Thymus (tissue), 11 donors: ENCODE measurements around the gene SEPHS1. TPM values are rescaled to one million over a fixed set of nuclear protein-coding genes. Genes with fewer than 3 reads are reported as not detected.

Experiments
- DNase-seq, 9 donors: peaks; one replicate each; pipeline ENCODE4 v3.0.0-alpha.2; 2013; ENCODE audit warnings: low spot score in 9 of 9, low read depth in 6 of 9, missing footprints in 1 of 9
- H3K27ac ChIP-seq, 2 donors: one replicate each; pipeline ENCODE4 v1.5.1; 2013; ENCODE audit warnings: control low read depth in 1 of 2, low read depth in 1 of 2, low read length in 1 of 2, mild to moderate bottlenecking in 1 of 2, moderate library complexity in 1 of 2
- H3K27me3 ChIP-seq, 2 donors: one replicate each; pipeline ENCODE4 v1.5.1; 2013; ENCODE audit warnings: low read length in 1 of 2; ENCODE audit not compliant: control insufficient read depth in 2 of 2, insufficient read depth in 1 of 2
- H3K36me3 ChIP-seq, 2 donors: one replicate each; pipeline ENCODE4 v1.5.1; 2013; ENCODE audit warnings: low read length in 1 of 2, mild to moderate bottlenecking in 1 of 2, moderate library complexity in 1 of 2; ENCODE audit not compliant: control insufficient read depth in 2 of 2, insufficient read depth in 2 of 2
- H3K4me1 ChIP-seq, 2 donors: one replicate each; pipeline ENCODE4 v1.5.1; 2013; ENCODE audit warnings: low read length in 2 of 2; ENCODE audit not compliant: control insufficient read depth in 2 of 2, insufficient read depth in 2 of 2
- H3K4me3 ChIP-seq, 2 donors: one replicate each; pipeline ENCODE4 v1.5.1; 2013; ENCODE audit warnings: low read length in 2 of 2, control low read depth in 1 of 2, mild to moderate bottlenecking in 1 of 2
- H3K9me3 ChIP-seq, 2 donors: one replicate each; pipeline ENCODE4 v1.5.1; 2013; ENCODE audit warnings: low read length in 1 of 2, mild to moderate bottlenecking in 1 of 2; ENCODE audit not compliant: control insufficient read depth in 2 of 2, insufficient read depth in 1 of 2
- WGBS: extraction: QIAGEN DNeasy Blood & Tissue Kit; methylation state at CpG from one replicate; pipeline ENCODE4 v1.1.7; 2013; 5-methylcytosine and 5-hydroxymethylcytosine counted together
- polyA plus RNA-seq: library from polyadenylated mRNA; stranded (reverse); fragments of 200-250 nt; gene quantifications from one replicate; pipeline ENCODE4 v1.2.3, GENCODE V29; 2013
- total RNA-seq: library from RNA; stranded (reverse); fragments of 120-200 nt; gene quantifications from one replicate; pipeline ENCODE4 v1.2.4, GENCODE V29; 2013
- donor health status: healthy.

The SEPHS1 gene
- total and polyA plus RNA-seq, 2 donors = 33.2 to 51.1 TPM

DNA sequence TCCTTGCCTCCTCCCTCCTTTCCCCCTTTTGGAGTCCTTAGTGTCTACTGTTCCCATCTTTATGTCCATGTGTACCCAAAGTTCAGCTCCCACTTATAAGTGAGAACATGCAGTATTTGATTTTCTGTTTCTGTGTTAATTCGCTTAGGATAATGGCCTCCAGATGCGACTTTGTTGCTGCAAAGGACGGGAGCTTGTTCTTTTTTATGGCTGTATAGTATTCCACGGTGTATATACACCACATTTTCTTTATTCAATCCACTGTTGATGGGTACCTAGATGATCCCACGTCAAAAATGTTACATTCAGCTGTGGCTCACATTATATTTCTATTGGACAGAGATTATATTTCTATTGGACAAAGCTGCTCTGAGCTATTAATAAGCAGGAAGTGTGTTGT lies 24.4 kb upstream of the SEPHS1 start:
- H3K27me3 ChIP-seq = no peaks in the 10 kb centered on the region
- no peak overlapping the region for H3K4me3 ChIP-seq
- no peaks in the 10 kb centered on the region for H3K4me1 ChIP-seq
- 86% methylated on average over 5 of the region's 5 CpGs for WGBS
- DNase-seq = no peak
- H3K36me3 ChIP-seq = no peaks in the 10 kb centered on the region
- no peaks in the 10 kb centered on the region for H3K9me3 ChIP-seq
- no peak overlapping the region for H3K27ac ChIP-seq

DNA sequence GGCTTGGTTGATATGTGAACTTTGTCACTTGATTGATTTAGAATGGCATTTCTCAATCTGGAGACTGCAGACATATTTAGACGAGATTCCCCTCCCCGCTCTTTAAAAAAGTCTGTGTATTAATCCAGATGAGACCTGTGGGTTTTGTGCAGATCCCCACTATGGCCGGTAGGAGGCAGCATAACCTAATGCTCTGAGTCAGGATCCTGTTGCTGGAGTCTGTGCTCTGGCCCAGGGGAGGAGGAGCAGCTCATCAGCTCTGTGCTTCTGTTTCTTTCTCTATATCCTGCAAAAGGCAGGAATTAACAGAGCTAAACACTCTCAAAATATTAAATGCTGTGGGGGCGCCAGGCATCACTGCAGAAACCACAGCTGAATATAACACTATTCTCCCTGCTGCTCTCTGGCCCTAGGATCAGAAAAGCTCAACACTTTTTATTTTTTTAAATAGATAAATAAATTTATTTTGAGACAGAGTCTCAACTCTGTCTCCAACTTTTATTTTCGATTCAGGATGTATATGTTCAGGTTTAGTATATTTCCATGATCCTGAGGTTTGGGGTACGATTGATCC lies 23.9 kb upstream of the SEPHS1 start:
- Histone ChIP-seq H3K27ac (no peak overlapping the region), H3K4me3 (no peak overlapping the region), H3K27me3 (no peaks in the 10 kb centered on the region), H3K9me3 (no peaks in the 10 kb centered on the region), H3K4me1 (no peaks in the 10 kb centered on the region), H3K36me3 (no peaks in the 10 kb centered on the region)
- 32% methylated on average over 6 of the region's 6 CpGs for WGBS
- DNase-seq = peak in 6 of 9 donors; percentile 52 to 89 (median 71)

DNA sequence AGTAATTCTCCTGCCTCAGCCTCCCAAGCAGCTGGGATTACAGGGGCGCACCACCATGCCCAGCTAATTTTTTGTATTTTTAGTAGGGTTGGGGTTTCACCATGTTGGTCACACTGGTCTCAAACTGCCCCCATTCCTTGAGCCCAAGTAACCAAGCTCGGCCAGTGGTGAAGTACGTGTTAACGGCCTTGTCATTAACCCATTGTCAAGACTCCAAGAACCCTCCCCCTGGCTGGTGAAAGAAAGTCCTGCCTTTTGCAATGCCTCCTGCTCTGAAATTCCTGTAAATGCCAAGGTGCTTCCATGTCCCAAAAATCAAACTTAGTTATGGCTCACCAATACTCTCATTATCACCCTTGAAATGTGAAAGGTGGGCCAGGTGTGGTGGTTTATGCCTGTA lies 18.8 kb upstream of the SEPHS1 start:
- no peak for DNase-seq
- Histone ChIP-seq H3K4me3 (no peak overlapping the region), H3K4me1 (no peaks in the 10 kb centered on the region), H3K9me3 (no peaks in the 10 kb centered on the region), H3K27ac (no peak overlapping the region), H3K36me3 (no peaks in the 10 kb centered on the region), H3K27me3 (no peaks in the 10 kb centered on the region)
- 90% methylated on average over 4 of the region's 4 CpGs for WGBS

DNA sequence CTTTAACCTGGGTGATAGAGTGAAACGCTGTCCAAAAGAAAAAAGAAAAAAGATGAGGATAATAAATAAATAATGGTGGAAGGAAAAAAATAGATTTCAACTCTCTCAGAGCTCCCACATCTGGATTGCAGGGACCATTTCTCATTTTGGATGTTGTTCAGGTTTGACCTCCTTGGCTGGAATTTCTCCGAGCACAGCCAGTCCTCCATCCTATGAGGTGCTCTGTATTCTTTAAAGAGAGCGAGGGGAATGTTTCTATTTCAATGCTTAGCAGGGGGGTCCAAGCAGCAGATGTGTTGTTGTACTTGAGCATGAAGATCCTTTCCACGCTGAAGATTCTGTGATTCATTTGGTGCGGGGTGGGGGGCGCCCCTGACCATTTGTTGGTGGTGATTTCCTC lies 17.7 kb upstream of the SEPHS1 start:
- WGBS = 96% methylated on average over 6 of the region's 6 CpGs
- Histone ChIP-seq H3K9me3 (no peaks in the 10 kb centered on the region), H3K36me3 (no peaks in the 10 kb centered on the region), H3K4me1 (no peaks in the 10 kb centered on the region), H3K27me3 (no peaks in the 10 kb centered on the region), H3K4me3 (no peak overlapping the region), H3K27ac (no peak overlapping the region)
- DNase-seq = no peak

DNA sequence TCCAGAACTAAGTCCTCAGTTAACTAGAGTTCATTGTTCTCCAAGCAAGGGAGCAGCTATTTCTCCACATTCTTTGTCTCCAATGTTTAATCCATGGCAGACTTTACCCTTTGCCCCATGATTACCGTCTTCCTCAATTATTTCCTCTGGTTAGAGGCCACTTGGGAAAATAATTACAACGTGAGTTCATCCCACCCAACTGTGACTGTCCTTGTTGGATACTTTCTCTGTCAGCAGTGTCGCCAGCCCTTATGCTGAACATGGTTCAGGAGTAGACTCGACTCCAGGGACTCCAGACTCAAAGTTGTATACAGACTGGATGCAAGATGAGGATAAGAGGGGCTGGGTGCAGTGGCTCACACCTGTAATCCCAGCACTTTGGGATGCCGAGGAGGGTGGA lies 17.1 kb upstream of the SEPHS1 start:
- H3K4me1 ChIP-seq = no peaks in the 10 kb centered on the region
- WGBS = 89% methylated on average over 5 of the region's 5 CpGs
- H3K27ac ChIP-seq = no peak overlapping the region
- H3K9me3 ChIP-seq = no peaks in the 10 kb centered on the region
- no peaks in the 10 kb centered on the region for H3K36me3 ChIP-seq
- DNase-seq = no peak
- no peaks in the 10 kb centered on the region for H3K27me3 ChIP-seq
- H3K4me3 ChIP-seq = no peak overlapping the region

DNA sequence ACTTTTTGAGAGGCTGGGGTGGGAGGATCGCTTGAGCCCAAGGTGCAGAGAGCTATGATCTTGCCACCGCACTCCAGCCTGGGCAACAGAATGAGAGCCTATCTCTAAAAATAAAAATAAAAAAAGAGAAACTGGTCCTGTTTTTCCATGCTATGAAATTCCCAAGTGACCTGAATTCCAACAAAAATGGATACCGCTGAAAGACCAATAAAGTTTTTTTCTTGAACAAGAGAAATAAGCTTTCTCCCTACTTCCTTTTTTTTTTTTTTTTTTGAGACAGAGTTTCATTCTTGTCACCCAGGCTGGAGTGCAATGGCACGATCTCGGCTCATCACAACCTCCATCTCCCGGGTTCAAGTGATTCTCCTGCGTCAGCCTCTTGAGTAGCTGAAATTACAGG lies 12.5 kb upstream of the SEPHS1 start:
- DNase-seq = no peak
- H3K27me3 ChIP-seq = no peaks in the 10 kb centered on the region
- WGBS = 76% methylated on average over 7 of the region's 7 CpGs
- no peak overlapping the region for H3K4me3 ChIP-seq
- no peaks in the 10 kb centered on the region for H3K36me3 ChIP-seq
- no peak overlapping the region for H3K27ac ChIP-seq
- no peaks in the 10 kb centered on the region for H3K4me1 ChIP-seq
- no peaks in the 10 kb centered on the region for H3K9me3 ChIP-seq

DNA sequence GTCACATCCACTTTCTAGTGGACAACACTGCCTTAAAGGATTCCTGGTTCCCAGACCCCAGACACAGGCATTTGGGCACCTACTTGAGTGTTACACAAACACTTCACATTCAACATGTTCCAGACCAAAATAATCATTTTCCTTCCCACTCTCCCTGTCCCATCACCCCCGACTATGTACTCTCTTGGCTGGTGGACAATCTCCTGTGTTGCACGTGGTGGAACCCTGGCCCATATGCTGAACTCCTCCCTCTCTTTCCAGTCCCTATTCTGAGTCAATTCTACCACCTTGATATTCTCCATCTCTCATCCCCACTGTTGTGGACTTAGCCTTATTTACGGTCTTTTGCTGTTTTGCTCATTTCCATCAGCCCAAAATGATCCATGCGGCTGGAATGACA lies 8.3 kb upstream of the SEPHS1 start:
- no peaks in the 10 kb centered on the region for H3K9me3 ChIP-seq
- peaks cover 0 to 25% of the 10 kb centered on the region in 2 donors for H3K27me3 ChIP-seq
- no peak for DNase-seq
- H3K4me3 ChIP-seq = no peak overlapping the region
- H3K36me3 ChIP-seq = no peaks in the 10 kb centered on the region
- peaks cover 6 to 9% of the 10 kb centered on the region in 2 donors for H3K4me1 ChIP-seq
- H3K27ac ChIP-seq = no peak overlapping the region
- 88% methylated on average over 4 of the region's 4 CpGs for WGBS

DNA sequence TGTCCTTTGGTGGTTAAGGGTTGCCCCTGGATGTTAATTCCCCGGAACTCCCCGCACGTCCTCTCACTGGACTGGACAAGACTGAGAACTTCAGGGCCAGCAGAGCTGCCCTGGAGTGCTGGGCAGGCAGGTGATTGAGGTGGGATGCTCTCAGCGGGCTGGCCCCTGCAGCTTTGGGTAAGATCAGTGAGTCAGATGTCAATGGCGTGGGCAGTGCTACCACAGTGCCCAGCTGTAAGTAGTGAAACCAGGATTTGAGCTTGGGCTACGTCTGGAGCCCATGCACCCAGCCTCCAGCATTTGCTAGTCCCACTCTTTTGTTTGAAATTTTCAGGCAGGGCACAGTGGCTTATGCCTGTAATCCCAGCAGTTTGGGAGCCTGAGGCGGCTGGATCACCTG lies 6.7 kb upstream of the SEPHS1 start:
- no peak overlapping the region for H3K27ac ChIP-seq
- no peak overlapping the region for H3K4me3 ChIP-seq
- H3K4me1 ChIP-seq = peaks cover 14 to 21% of the 10 kb centered on the region in 2 donors
- no peaks in the 10 kb centered on the region for H3K36me3 ChIP-seq
- no peak for DNase-seq
- H3K27me3 ChIP-seq = peaks cover 0 to 38% of the 10 kb centered on the region in 2 donors
- 96% methylated on average over 7 of the region's 7 CpGs for WGBS
- H3K9me3 ChIP-seq = no peaks in the 10 kb centered on the region

DNA sequence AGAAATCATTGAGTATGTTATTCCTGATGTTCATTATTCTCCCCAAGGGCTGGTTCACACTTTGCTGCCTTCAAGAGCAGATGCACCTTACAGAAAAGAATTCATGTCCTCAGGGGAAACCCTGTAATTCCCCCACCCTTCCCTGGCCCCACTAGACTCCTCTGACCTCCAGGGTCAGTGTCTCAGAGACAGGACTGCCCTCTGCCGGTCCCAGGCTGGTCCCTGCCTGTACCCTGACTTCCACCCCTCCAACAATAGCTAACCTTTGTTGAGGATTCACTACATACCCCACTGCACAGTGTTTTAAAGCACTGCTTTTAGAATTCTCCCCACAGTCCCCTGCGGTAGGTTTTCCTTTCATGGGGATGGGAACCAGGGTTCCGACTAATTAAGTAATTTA lies 4.4 kb upstream of the SEPHS1 start:
- Histone ChIP-seq H3K4me3 (no peak overlapping the region), H3K4me1 (peaks cover 14 to 32% of the 10 kb centered on the region in 2 donors), H3K36me3 (no peaks in the 10 kb centered on the region), H3K27ac (no peak overlapping the region), H3K27me3 (peaks cover 0 to 45% of the 10 kb centered on the region in 2 donors), H3K9me3 (no peaks in the 10 kb centered on the region)
- no peak for DNase-seq
- 60% methylated on average over 3 of the region's 3 CpGs for WGBS
